WI38 (cell line): ENCODE measurements around the gene FAF1.

Experiments used
- H3K4me3 ChIP-seq: 2 replicates; pipeline ENCODE4 v1.5.1; 2011; ENCODE audit warnings: low read depth, mild to moderate bottlenecking, control low read depth, low read length
- TF ChIP-seq, protein P1 (sequence below): IDR thresholded peaks from 2 replicates; pipeline ENCODE4 v1.5.1; 2012; ENCODE audit warnings: low read depth, mild to moderate bottlenecking, control low read depth, low read length

FAF1 gene

DNA sequence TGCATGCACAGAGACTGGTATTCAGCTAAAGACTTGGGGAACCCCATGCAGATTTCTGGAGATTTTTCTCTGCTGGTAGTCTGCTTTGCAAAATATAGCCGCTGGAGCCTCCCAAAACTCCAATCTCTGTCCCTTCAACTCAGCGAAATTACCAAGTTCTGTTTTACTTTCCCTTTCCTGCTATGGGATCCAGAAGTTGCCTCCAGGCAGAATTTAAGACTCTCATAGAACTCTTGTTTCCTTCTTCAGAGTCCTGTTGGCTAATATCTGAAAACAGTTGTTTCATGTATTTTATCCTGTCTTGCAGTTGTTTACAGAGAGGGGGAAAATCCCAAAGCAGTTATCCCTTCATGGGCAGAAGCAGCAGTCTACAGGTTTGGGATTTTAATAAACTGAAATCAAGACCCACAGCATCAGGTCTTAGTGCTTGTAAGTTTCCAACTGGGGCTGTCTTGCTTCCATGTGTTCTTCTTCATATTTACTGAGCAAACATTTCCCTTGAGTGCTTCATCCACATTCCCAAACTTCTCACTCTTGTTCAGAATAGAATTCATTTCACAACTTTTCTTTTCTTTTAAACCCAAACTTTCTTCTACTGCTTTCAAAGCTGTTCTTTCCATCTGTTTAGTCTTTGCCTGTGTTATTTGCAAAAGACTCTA lies 315.5 kb downstream of the FAF1 start:
- TF ChIP-seq, protein P1, sequence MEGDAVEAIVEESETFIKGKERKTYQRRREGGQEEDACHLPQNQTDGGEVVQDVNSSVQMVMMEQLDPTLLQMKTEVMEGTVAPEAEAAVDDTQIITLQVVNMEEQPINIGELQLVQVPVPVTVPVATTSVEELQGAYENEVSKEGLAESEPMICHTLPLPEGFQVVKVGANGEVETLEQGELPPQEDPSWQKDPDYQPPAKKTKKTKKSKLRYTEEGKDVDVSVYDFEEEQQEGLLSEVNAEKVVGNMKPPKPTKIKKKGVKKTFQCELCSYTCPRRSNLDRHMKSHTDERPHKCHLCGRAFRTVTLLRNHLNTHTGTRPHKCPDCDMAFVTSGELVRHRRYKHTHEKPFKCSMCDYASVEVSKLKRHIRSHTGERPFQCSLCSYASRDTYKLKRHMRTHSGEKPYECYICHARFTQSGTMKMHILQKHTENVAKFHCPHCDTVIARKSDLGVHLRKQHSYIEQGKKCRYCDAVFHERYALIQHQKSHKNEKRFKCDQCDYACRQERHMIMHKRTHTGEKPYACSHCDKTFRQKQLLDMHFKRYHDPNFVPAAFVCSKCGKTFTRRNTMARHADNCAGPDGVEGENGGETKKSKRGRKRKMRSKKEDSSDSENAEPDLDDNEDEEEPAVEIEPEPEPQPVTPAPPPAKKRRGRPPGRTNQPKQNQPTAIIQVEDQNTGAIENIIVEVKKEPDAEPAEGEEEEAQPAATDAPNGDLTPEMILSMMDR = no peak
- peak overlapping the region; percentile 38 for H3K4me3 ChIP-seq

DNA sequence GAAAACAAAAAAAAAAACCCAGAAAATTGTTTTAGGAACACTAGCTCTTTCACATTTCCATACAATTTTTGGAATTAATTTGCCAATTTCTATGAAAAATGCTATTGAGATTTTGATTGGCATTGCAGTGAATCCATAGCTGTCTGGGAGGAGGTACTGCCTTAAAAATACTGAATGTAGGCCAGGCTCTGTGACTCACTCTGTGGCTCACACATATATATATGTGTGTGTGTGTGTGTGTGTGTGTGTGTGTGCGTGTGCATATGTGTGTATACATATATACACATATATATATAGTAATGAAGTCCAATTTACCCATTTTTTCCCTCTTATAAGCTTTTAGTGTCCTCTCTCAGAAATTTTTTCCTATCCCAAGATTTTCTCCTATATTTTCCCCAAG lies 322.6 kb downstream of the FAF1 start:
- H3K4me3 ChIP-seq = no peak overlapping the region
- TF ChIP-seq, protein P1 = no peak

DNA sequence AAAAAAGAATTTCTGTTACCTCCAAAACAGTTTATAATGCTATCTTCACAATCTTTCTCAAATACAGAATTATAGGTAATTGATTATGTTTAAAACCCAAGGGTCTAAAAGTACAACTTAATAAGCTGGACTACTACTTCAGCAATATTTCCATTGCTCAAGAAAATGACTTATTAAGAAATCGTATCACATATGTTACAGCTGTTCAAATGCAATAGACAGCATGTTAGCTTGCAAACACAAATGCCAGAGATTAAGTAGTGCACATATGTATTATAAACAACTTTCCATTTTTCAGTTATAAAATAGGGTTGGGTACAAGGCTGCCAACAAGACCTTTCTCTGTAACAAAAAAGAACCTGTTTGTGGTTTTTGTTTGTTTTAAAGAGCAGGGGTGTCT lies 325.8 kb downstream of the FAF1 start:
- H3K4me3 ChIP-seq = no peak overlapping the region
- TF ChIP-seq, protein P1 = no peak

DNA sequence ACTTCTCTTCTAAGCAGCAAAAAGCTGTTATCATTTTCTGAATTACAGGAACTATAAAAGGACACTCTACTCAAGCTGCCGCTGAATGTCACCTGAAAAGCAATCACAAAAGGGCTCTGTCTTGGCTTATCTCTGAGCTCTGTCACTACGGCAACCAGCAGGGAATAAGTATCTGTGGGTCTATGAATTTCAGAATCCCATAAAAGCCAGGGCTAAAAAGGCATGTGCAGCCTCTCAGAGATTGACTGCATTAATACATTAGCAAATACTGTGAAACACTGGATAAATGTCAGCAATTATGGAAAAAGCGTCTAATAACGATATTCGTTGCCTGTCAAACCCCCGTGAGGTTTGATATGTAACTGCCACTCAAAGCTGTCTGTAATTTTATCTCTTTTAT lies 326.6 kb downstream of the FAF1 start:
- H3K4me3 ChIP-seq = no peak overlapping the region
- TF ChIP-seq, protein P1 = no peak

DNA sequence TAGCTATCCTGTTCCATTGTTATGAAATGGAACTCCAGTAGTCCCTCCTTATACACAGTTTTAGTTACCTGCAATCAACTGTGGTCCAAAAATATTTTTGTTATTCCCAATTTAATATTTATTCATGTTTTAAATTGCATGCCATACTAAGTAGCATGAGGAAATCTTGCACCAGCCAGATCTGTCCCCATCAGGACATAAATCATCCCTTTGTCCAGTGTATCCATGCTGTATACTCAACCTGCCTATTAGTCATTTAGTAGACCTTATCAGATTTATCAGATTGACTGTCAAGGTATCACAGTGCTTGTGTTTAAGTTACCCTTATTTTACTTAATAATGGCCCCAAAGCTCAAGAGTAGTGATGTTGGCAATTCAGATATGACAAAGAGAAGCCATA lies 328.9 kb downstream of the FAF1 start:
- TF ChIP-seq, protein P1 = no peak
- H3K4me3 ChIP-seq = no peak overlapping the region

DNA sequence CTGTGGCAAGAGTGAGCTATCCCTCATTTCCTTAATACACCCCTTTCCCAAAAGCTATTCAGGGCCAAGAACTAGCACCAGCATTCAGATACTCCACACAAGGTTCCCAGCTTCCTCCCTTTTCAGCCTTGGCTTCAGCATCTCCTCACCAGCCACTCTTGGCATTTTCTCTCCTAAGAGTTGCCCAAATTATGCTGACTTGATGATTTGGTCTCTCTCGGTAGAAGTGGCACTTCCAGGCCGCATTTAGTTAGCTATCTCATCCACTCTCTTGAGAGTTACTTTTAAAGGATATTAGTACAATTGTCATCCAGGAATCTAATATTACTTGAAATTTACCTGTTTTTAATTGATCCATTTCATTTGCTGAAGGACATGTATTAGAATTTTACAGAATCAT lies 337.8 kb downstream of the FAF1 start:
- TF ChIP-seq, protein P1 = no peak

DNA sequence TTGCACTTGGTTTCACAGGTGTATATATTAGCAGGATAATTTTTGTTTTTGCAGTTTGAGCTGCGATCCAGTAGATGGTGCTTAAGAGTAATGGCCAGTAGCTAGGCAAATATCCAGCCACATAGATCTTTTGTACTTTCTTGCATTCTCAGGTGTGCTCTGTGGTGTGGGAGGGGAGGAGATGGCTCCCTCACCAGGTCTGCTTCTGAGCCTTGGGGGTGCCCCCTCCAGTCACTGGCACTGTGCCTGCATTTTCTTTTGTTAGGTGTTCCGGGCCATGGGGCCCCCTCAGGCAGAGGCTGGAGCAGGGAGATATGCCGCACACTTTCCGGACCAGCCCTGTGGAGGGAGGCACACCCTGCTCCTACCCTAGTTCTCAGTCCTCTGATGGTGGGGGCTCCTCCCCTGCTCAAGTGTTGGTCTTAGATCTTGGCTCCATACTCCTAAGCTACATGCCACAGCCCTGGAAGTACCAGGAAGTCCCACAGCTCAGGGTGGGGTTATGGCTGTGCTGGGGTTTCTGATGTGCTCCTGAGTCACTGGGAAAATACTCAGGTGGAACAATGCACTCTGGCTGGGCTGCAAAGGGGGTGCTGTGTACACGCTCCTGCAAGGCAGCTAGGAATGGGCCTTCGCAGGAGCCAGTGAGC lies 339.3 kb downstream of the FAF1 start:
- TF ChIP-seq, protein P1 = peak; percentile 56; the same call in 1 of the 2 replicates
- no peak overlapping the region for H3K4me3 ChIP-seq

More for the DNA sequence above, 337.8 kb downstream of the FAF1 start:
- H3K4me3 ChIP-seq = no peak overlapping the region
